Smooth muscle cell (in vitro differentiated cells): ENCODE results near the gene ADH5. TPM values are rescaled to one million over a fixed set of nuclear protein-coding genes. Genes with fewer than 3 reads are reported as not detected.

Experiments
- DNase-seq: peaks from one replicate; lab custom pipeline; 2025; ENCODE audit not compliant: unreplicated experiment; lab: John Stamatoyannopoulos, UW
- H2AFZ ChIP-seq: fragments of 200-600 bp; sonication (generic); 2 replicates; pipeline ENCODE4 v1.6.0; 2016; ENCODE audit warnings: antibody characterized with exemption, low read depth, mild to moderate bottlenecking
- H3F3A ChIP-seq: fragments of 200-600 bp; sonication (generic); 2 replicates; pipeline ENCODE4 v1.6.0; 2017; ENCODE audit warnings: antibody characterized with exemption, low read depth
- H3K27ac ChIP-seq: fragments of 200-600 bp; sonication (generic); 2 replicates; pipeline ENCODE4 v1.5.1; 2016; ENCODE audit warnings: low read depth, mild to moderate bottlenecking
- H3K27me3 ChIP-seq: fragments of 200-600 bp; sonication (generic); 2 replicates; pipeline ENCODE4 v1.6.1; 2016; ENCODE audit warnings: low read depth, mild to moderate bottlenecking
- H3K36me3 ChIP-seq: fragments of 200-600 bp; sonication (generic); 2 replicates; pipeline ENCODE4 v1.5.1; 2016; ENCODE audit warnings: low read depth
- H3K4me1 ChIP-seq: fragments of 200-600 bp; sonication (generic); 2 replicates; pipeline ENCODE4 v1.5.1; 2016; ENCODE audit warnings: low read depth
- H3K4me2 ChIP-seq: fragments of 200-600 bp; sonication (generic); 2 replicates; pipeline ENCODE4 v1.6.0; 2016; ENCODE audit warnings: mild to moderate bottlenecking
- H3K4me3 ChIP-seq: fragments of 200-600 bp; sonication (generic); 2 replicates; pipeline ENCODE4 v1.5.1; 2016; ENCODE audit warnings: mild to moderate bottlenecking
- H3K79me2 ChIP-seq: fragments of 200-600 bp; sonication (generic); 2 replicates; pipeline ENCODE4 v1.6.0; 2016; ENCODE audit warnings: low read depth, mild to moderate bottlenecking
- H3K9ac ChIP-seq: fragments of 200-600 bp; sonication (generic); 2 replicates; pipeline ENCODE4 v1.6.0; 2016; ENCODE audit warnings: low read depth
- H3K9me3 ChIP-seq: fragments of 200-600 bp; sonication (generic); replicated peaks from 2 replicates; pipeline ENCODE4 v1.5.1; 2016; ENCODE audit warnings: low read depth
- H4K20me1 ChIP-seq: fragments of 200-600 bp; sonication (generic); 2 replicates; pipeline ENCODE4 v1.6.0; 2016; ENCODE audit warnings: low read depth
- CTCF ChIP-seq: fragments of 200-600 bp; sonication (generic); IDR thresholded peaks from 2 replicates; pipeline ENCODE4 v1.5.1; 2017; ENCODE audit warnings: borderline replicate concordance, mild to moderate bottlenecking, antibody characterized with exemption; ENCODE audit not compliant: insufficient read depth, poor library complexity, severe bottlenecking
- WGBS: methylation state at CpG from one replicate; pipeline ENCODE4 v1.1.7; 2016; ENCODE audit warnings: low lambda C conversion rate; 5-methylcytosine and 5-hydroxymethylcytosine counted together
- polyA plus RNA-seq: library from polyadenylated mRNA; unstranded; fragments of >200 nt; fragmentation: Nextera tagmentation; extraction: Ambion mirVana; gene quantifications from 2 replicates; pipeline ENCODE4 v1.2.1, GENCODE V29; 2016
- total RNA-seq: library from RNA; depleted of rRNA; stranded (reverse); fragments of >200 nt; gene quantifications from 2 replicates; pipeline ENCODE4 v1.2.3, GENCODE V29; 2014

ADH5 gene
- total and polyA plus RNA-seq, 2 experiments from 2014 or later: 132 to 150 TPM

GRCh38 chr4:99021386-99021785 lies 67.2 kb downstream of the ADH5 start:
- H3K4me3 ChIP-seq: peak overlapping the region; percentile 41
- 82% methylated on average over 5 of the region's 5 CpGs for WGBS
- peak overlapping the region; percentile 71 for H3K4me2 ChIP-seq

More at GRCh38 chr4:99021386-99021785, 67.2 kb downstream of the ADH5 start:
- H3F3A ChIP-seq: peaks cover 2% of the 10 kb centered on the region
- H3K27me3 ChIP-seq: no peaks in the 10 kb centered on the region
- H3K4me1 ChIP-seq: peaks cover 7% of the 10 kb centered on the region
- no peaks in the 10 kb centered on the region for H3K9me3 ChIP-seq
- H3K36me3 ChIP-seq: no peaks in the 10 kb centered on the region
- H3K79me2 ChIP-seq: peaks cover 98% of the 10 kb centered on the region
- peaks cover 56% of the 10 kb centered on the region for H4K20me1 ChIP-seq
- peak overlapping the region; percentile 31 for H3K9ac ChIP-seq
- no peak for TF ChIP-seq CTCF
- DNase-seq: no peak
- H3K27ac ChIP-seq: peak overlapping the region; percentile 48
- no peak overlapping the region for H2AFZ ChIP-seq

Other genes starting within 250 kb of the ADH5 start
- gene EIF4E, start 159.7 kb downstream of the ADH5 start, total RNA-seq: 135 and 136 TPM in 2 replicates
- 110 and 113 TPM in 2 replicates for gene EIF4E, start 159.7 kb downstream of the ADH5 start, polyA plus RNA-seq
- gene METAP1, start 93.1 kb downstream of the ADH5 start, total RNA-seq: 57.9 and 73.3 TPM in 2 replicates
- gene METAP1, start 93.1 kb downstream of the ADH5 start, polyA plus RNA-seq: 19.1 and 33.0 TPM in 2 replicates
- gene ADH4, start 55.5 kb upstream of the ADH5 start, total RNA-seq: not detected in 2 replicates
- gene ADH4, start 55.5 kb upstream of the ADH5 start, polyA plus RNA-seq: not detected in 2 replicates
- gene ADH6, start 130.5 kb upstream of the ADH5 start, total RNA-seq: not detected in 2 replicates
- gene ADH6, start 130.5 kb upstream of the ADH5 start, polyA plus RNA-seq: 0.15 and 0.22 TPM in 2 replicates
- not detected in 2 replicates for gene ADH1A, start 202.2 kb upstream of the ADH5 start, total RNA-seq
- not detected in 2 replicates for gene ADH1A, start 202.2 kb upstream of the ADH5 start, polyA plus RNA-seq
- gene ADH1B, start 232.6 kb upstream of the ADH5 start, total RNA-seq: not detected in 2 replicates
- not detected in 2 replicates for gene ADH1B, start 232.6 kb upstream of the ADH5 start, polyA plus RNA-seq